Measurements from ENCODE around the gene NRARP.

The NRARP gene

DNA sequence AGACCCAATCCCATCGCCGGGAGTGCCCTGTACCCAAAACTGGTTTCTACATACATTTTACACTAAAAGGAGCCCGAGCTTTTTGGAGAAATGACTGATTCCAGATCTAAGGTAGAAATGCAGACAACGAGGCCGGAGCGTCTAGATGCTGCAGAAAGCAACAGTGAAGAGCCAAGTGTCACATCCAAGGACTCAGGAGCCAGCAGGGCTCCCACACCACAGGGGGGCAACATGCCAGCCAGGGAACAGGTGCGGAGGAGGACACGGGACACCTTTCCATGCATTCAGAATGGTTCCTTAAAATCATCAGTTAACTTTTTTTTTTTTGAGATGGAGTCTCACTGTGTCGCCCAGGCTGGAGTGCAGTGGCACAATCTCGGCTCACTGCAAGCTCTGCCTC lies 23.1 kb upstream of the NRARP start:
- H3K4me3 ChIP-seq (ENCODE audit: low read depth, low read length), result no peak overlapping the region
- no peak for DNase-seq (ENCODE audit: low read depth)

DNA sequence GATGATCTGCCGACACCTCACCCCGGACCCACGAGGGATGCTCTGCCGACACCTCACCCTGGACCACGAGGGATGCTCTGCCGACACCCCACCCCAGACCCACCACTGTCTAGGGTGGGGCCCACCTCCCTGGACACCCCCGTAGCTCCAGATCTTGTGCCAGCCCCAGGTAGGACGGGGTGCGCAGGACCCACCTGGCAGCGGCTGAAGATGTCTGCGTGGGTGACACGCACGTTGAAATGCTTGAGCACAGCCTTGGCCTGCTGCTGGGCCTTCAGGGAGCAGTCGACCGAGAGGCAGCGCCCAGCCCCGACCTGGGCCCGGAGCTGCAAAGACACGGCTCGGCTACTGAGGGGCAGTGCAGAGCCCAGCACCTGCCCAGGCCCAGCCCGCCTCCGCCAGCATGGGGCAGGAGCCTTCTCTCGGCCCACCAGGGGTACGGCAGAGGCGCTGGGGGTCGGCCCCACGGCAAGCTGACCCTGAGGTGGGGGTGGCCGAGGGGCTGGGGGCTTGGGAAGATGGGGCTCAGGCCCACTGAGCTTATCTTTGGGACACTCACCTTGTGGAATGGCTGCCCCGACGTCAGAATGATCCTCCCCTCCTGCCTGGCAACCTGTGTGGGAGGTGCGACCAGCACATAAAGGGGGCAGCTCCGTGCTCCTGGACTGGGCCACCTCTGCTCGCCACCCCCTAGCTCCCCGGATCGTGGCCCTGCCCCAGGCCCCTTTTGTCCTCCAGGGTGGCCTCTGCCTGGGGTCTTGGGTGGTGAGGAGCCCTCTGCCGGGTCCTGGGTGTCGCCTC lies 21.7 kb upstream of the NRARP start:
- no peak for DNase-seq (ENCODE audit: low read depth)
- H3K4me3 ChIP-seq (ENCODE audit: low read depth, low read length), result no peak overlapping the region

DNA sequence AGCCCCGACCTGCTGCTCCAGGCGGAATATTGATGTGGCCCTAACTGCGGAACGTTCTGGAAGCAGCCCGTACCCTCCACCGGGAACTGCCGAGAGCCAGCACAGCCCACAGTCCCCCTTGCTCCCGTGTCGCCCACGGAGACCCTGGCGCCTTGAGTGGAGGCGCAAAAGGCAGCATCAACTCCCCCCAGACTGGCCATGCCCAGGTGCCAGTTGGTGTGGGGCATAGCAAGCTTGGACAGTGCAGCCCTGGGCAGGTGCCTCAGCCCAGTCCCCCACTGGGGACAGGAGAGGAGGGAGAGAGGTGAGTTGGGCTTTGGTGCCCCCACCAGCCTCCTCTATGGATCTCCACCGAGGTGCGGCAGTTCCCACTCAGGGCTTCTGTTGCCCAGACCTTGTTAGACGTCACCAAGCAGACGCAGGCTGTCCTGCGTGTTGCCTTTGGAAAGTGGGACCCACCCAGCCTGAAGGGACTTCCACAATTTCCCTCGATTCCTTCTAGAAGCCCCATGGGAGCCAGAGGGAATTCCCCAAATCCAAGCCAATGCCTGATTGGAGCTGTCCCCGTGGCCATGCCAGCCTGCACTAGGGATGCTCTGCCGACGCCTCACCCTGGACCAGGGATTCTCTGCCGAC lies 19.8 kb upstream of the NRARP start:
- H3K4me3 ChIP-seq (ENCODE audit: low read depth, low read length), result no peak overlapping the region
- no peak for DNase-seq (ENCODE audit: low read depth)

DNA sequence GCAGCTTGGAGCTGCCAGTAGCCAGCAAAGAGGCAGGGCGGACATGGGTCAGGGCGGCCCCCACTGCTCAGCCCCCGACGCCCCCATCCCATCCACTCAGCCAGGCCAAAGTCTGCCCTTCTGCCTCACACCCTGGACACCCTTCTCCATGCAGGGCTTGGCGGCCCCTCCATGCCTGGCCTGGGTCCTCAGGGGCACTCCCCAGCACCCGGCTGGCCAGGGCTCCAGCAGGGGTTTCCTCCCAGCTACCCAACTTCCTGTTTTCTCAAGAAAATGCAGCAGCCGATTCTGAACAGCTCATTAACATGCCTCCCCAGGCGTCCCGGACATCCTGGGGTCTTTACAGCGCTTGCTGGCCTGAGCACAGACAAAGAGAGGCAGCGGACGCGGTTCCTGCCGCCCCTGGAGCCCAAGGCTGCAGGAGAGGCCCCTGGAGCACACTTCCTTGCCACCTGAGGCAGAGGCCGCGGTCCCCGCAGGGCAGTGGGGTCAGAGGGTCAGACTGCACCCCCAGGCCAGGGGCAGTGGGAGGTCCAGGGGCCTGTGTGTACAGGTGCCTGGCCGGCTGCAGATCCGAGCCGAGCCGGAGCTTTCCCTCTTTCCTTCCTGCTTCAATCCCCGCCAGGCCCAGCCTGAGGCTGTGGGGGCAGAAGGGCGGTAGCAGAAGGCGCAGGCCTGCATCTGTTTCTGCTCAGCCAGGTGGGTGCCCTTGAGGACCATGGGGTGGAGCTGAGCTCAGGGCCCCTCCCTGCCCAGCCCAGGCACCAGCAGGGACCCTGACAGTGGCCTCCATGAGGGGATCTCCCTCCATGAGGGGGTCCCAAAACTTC lies 18.7 kb upstream of the NRARP start:
- DNase-seq (ENCODE audit: low read depth), result no peak
- H3K4me3 ChIP-seq (ENCODE audit: low read depth, low read length), result no peak overlapping the region

DNA sequence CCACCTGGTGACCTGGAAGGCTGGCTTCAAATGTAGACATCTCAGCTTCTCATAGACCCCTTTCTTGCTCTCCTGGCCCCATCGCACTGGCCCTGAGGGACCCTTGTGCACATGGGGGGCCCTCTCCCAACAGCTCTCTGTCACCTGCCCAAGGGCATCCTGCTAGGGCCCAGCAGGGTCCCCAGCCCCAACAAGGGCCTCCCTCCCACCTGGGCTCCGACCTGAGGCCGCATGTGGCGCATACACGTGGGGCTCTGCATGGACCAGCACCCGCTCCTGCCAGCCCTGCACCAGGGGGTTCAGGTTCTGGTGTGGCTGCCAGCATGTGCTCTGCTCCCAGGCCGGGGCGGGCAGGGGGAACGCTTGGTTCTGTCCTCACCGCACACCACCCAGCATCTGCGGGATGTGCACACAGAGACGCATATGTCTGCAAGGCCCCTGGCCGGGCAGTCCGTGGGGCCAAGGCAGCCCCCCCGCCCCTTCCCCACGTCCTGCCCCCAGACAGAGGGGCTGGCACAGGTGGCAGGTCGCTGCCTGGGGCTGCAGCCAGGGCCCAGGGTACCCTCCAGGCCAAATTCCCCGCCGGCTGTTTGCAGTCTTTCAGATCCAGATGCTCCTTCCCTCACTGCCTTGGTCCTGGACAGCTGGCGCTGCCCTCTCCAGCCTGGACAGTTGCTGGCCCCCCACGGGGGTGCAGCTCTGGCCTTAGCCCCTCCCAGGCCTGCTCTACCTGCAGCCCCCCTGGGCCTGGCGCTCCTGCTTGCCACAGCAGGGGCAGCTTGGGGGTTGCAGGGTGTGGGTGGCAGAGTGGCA lies 17.9 kb upstream of the NRARP start:
- no peak for DNase-seq (ENCODE audit: low read depth)
- H3K4me3 ChIP-seq (ENCODE audit: low read depth, low read length), result no peak overlapping the region

DNA sequence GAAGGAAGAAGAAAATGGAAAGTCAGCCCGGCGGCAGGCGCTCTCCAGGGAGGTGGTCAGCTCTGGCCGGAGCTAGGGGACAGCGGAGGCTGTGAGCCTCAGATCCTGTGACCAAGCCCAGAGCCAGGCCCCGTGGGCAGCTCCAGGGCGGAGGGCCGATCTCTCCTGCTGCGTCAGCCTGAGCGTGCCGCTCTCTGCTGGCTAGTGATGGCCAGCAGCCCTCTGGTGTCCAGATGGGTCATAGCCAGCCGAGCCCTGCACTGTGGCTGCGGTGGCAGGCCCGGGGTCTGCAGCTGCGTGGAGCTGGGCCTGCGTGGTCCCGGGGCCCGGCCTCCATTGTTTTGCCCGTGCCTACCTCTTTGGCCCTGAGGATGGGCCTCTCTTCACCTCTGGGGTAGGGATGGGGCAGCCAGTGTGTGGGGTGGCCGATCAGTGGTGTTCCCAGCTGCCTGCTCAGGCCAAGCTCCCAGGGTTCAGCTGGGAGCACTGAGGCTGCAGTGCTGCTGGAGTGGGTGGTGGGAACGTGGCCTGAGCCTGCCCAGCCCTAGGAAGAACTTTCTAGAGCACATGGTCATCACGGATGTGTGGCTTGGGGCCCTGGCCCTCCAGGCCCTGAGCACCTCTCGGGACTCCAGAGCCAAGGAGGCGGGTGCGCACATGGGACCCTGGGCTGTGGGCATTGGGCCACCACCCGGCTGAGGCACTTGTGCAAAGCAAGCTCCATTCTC lies 17.1 kb upstream of the NRARP start:
- no peak overlapping the region for H3K4me3 ChIP-seq (ENCODE audit: low read depth, low read length)
- no peak for DNase-seq (ENCODE audit: low read depth)

DNA sequence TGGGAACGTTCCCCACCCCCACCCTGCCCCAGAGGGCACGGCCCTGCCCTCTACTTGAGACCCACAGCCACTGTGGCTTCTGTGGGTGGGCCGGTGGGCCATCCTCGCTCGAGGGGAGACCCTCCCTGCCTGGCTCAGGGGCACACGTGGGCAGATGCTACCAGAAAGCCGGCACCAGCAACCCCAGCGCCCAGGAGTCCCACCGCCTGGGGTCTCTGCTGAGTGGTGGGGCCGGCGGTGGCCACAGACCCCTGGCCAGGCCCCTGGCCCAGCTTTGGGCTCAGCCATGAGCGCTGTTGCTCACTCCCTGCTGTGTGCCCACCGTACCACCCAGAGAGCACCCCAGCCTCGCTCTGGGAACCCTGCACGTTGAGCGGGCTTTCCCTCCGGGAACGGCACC lies 16.5 kb upstream of the NRARP start:
- no peak overlapping the region for H3K4me3 ChIP-seq (ENCODE audit: low read depth, low read length)
- DNase-seq (ENCODE audit: low read depth), result no peak

DNA sequence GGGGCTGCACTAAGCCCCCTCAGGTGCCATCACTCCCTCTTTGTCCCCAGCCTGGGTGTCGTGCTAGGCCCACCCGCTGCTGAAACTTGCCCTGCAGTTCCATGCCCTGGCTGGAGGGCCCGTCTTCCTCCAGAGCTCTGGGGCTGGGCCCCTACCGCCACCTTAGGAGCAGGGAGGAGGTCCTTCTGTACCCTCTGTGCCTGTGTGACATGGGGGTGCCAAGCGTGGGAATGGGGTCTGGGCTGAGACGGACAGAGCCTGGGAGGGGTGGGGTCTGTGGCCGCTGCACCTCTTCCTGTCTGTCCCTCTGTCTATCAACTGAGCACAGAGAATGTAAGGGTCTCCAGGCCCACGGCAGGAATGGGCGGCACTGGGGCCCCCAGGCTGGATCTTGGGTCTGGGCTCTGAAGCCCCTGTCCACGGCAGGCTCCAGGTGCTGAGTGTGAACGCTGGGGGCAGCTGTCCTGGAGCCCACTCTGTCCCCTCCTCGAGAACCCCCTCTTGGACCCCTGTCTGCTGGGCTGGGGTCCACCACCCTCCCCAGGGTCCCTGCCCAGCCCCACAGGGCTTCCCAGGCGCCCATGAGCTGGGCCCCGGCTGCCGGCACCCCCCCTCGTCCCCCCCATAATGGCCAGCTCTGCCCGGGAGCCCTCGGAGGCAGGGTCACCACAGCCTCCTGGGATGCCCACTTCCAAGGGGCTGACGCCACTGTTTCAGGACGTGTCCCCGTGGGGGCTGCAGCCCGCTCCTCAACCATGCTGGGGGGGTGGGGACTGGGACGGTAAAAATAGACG lies 15.8 kb upstream of the NRARP start:
- no peak for DNase-seq (ENCODE audit: low read depth)
- H3K4me3 ChIP-seq (ENCODE audit: low read depth, low read length), result no peak overlapping the region

DNA sequence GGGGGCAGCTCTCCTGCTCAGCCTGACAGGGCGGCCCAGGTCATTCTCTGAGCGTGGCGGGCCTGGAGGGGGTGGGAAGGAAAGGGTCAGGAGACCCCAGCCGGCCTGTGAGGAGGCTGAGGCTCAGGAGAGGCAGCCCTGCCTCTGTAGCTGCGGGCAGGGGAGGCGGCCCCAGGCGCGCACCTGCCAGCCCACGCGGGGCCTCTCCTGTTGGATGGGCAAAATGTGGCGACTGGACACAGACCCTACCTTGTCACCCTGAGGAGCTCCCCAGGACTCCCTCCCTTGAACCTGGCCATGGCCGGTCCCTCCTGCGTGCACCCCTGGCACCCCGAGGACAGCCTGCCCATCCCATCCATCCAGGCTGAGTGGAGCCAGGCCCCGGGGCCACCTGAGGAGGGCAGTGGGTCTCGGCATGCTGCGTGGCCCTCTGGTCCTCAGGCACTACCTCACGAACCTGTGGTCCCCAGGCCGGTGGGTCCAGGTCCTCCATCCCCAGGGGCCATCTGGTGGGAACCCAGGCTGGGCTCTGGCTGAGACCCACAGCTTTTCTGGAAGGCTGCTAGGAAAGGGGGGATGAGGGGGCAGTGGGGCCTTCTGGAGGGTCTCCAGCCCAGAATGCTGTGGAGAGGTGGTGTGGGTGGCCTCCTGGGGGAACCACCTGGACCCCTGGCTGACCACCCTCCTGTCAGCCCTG lies 15.1 kb upstream of the NRARP start:
- no peak overlapping the region for H3K4me3 ChIP-seq (ENCODE audit: low read depth, low read length)
- no peak for DNase-seq (ENCODE audit: low read depth)

DNA sequence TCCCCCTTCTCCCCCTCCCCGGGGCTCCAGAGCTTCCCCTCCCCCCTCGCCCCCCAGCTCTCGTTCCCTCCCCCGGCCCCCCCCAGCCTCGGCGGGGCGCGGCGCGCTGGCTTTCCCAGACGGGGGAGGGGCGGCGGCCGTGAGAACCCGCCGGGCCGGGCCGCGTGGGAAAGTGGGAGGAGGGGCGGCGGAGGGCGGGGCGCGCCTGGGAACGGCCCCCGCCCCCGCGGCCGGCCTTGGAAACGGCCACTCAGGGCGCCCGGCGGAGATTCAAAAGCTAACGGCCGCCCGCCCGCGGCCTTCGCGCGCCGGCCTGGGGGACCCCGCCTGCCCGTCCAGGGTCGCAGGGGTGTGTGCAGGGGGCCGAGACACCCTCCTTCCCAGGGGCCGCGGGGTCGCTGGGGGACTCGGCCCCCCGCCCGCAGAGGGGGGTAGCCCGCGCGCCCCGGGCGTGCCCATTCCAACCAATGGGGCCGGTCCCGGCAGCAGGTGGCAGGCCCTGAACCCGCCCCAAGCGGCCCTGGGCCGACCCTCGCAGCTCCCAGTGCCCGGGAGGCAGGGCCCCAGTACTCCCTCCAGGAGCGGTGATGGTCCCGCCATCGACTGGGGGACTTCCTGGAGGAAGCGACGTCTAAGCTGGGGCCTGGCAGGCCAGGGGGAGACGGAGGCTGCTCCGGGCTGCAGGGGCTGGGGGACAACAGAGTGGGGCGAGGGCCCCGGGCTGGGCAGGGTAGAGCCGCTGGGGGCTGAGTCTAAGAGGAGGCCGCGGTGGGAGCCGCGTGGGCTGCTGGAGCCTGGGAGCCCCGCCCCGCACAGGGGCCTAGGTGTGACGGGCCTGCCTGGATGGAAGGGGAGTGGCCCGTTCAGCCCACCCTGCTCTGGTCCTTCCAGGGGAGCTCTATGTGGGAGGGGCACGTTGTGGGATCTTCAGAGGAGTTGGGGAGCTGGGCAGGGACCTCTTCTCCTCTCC lies 14.2 kb upstream of the NRARP start:
- H3K4me3 ChIP-seq (ENCODE audit: low read depth, low read length), result no peak overlapping the region

DNA sequence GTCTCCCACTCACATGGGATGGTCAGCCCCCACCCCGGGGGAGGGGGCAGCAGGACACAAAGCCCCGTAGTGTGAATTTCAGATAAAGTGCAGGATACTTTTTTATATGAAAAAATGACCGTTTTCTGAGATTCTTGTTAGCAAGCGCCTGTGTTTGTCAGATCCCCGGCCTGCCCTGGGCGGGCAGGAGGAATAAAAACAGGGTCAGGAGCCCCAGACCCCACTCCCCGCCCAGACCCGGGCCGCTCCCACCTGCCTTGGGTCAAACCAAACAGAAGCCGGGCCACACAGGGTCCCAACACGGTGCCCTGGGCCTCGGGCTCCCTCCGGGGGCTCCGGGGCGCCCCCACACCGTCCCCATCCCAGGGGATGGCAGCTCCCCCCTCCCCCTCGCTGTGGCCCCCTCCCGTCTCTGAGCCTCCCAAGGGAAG lies 13.5 kb upstream of the NRARP start:
- H3K4me3 ChIP-seq (ENCODE audit: low read depth, low read length), result no peak overlapping the region
- no peak for DNase-seq (ENCODE audit: low read depth)

More for the DNA sequence above, 14.2 kb upstream of the NRARP start:
- no peak for DNase-seq (ENCODE audit: low read depth)

DNA sequence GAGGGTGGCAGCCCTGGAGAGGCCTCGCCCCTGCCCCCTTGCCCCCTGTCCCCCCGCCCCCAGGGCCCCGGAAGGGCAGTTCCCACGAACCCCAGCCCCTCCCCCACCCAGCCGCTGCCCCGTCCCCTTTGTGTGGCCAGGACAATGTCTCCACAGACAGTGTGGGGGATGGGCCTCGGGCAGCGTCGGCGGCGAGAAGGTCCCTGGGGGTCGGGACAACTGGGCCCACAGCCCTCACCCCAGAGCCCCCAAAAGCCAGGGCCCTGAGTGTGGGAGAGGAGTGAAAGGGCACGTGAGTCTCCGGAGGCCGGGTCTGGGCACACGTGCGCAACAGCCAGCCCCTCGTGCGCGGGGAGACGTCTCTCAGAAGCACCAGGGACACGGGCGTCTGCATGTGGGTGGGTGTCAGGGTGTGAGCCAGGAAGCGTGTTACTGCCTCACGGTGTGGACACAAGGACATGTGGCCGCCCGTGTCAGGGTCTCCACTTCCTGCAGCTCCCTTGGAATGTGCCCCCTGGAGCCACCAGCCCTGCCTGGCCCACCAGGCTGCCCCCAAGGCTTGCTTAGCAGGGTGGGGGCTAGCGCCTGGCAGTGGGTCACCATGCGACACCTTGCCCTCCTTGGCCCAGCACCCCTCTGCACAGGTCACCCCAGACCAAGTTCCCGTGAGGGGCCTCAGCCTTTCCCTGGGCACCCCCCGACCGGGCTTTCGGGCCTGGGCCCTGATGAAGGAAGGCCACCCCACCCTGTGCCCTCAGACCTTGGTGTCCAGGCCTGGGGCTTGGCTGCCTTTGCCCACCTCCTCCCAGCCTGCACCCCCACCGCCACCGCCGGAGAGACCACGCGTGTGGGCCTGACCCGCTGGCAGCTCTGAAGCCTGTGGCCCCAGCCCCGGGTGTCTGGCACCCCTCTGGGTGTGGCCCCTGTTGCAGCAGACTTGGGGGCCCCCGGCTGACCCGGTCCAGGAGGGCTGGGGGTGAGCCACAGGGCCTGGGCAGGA lies 12.8 kb upstream of the NRARP start:
- DNase-seq (ENCODE audit: low read depth), result no peak
- H3K4me3 ChIP-seq (ENCODE audit: low read depth, low read length), result no peak overlapping the region

DNA sequence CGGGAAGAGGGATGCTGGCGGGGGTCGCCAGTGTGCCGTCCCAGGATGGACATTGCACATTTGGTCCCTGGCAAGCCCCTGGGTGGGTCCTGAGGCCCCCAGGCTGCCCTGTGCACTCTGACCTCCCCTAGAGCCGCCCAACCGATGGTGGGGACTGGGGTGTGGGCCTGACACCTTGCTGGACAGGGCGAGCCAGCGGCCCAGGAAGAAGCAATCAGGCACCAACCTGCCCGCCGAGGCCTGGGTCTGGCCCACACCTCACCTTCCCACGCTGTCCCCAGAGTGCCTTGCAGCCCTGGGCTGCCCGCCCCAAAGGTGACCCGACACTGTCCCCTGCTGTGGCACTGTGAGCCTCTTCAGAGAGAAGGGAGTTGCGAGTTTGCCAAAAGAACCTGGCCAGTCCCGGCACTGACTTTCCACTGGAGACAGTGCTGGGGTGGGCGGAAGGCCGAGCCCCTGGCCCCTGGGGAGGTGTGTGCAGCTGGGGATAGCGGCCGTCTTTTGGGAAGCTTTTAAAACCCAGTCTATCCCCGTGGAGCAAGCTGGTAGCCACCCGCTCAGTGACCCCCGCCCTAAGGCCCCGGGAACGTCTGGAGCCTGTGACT lies 12.0 kb upstream of the NRARP start:
- no peak for DNase-seq (ENCODE audit: low read depth)

DNA sequence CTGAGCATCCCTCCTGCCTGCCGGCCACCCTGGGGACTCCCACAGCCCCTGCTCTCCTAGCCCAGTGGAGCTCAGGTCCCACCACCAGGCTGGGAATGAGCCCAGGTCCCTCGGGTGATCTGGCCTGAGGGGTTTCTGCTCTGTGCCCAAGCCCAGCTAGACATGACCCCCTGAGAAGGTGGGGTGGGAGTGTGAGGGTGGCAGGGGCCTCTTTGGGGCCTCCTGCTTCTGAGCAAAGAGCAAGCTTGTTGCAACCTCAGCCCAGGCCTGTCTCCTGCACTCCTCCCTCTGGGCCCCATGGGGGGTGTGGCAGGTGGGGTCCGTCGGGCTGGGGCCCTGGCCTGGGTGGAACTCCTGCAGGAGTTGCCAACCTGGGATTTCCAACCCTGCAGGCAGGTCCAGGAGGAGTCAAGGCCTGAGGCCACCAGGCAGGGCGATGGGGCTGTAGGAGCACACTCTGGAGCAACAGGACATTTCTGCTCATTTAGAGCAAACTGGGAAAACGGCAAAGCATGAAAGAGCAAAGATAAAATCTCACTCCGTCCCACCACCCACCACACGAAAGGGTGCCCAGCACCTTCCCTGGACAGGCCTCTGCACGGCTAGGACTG lies 11.4 kb upstream of the NRARP start:
- no peak for DNase-seq (ENCODE audit: low read depth)
- no peak overlapping the region for H3K4me3 ChIP-seq (ENCODE audit: low read depth, low read length)

More for the DNA sequence above, 12.0 kb upstream of the NRARP start:
- H3K4me3 ChIP-seq (ENCODE audit: low read depth, low read length), result no peak overlapping the region
